Retinal pigment epithelial cell (primary cell): Measurements from ENCODE around the gene SNAI3.

Experiments
- DNase-seq: peaks from one replicate; pipeline ENCODE4 v3.0.0-alpha.2; 2010; ENCODE audit warnings: low read depth
- H3K4me3 ChIP-seq: 2 replicates; pipeline ENCODE4 v1.5.1; 2011; ENCODE audit warnings: mild to moderate bottlenecking, low read length, control low read depth, moderate library complexity
- CTCF ChIP-seq: conservative IDR thresholded peaks from 2 replicates; pipeline ENCODE4 v1.5.1; 2011; ENCODE audit warnings: low read depth, low read length, control low read depth, inconsistent platforms

Gene SNAI3

GRCh38 chr16:88647178-88648070 is 38.9 kb downstream of the SNAI3 start:
- H3K4me3 ChIP-seq, result no peak overlapping the region
- DNase-seq, result no peak
- no peak for TF ChIP-seq CTCF

GRCh38 chr16:88646345-88647034 is 39.8 kb downstream of the SNAI3 start:
- TF ChIP-seq CTCF, result no peak
- DNase-seq, result no peak
- no peak overlapping the region for H3K4me3 ChIP-seq

- no peak overlapping the region for H3K4me3 ChIP-seq
- TF ChIP-seq CTCF, result no peak
- no peak for DNase-seq
Observed at GRCh38 chr16:88645941-88646340, 40.4 kb downstream of the SNAI3 start.

GRCh38 chr16:88645455-88645854 is 40.9 kb downstream of the SNAI3 start:
- no peak for DNase-seq
- TF ChIP-seq CTCF, result no peak
- no peak overlapping the region for H3K4me3 ChIP-seq

GRCh38 chr16:88643644-88643932 is 42.7 kb downstream of the SNAI3 start:
- no peak for TF ChIP-seq CTCF
- DNase-seq, result no peak
- H3K4me3 ChIP-seq, result no peak overlapping the region

GRCh38 chr16:88642881-88643643 is 43.2 kb downstream of the SNAI3 start:
- no peak overlapping the region for H3K4me3 ChIP-seq
- no peak for DNase-seq
- TF ChIP-seq CTCF, result no peak
